ENCODE measurements around the gene LGALS9B.
"Not testable (repeated sequence)": the region's sequence is repeated elsewhere in the genome, so short reads cannot be mapped to it uniquely, and the experiment has no call there.

Gene LGALS9B

DNA sequence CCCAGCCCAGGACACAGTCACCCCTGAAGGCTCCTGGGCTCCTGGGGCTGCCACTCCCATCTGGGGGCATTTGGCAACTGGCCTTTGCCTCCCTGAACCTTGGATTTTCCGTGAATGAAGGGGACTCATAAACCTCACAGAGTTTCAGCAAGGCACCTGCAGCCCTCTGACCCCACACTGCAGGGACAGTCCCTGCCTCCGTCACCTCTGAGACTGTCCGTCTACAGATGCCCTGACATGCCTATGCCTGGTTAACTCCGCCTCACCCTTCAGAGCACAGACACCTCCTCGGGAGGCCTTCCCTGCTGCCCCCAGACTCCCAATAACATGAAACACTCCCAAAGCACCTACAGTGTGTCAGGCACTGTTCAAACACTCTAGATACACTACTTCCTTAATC, 786 bp downstream of the LGALS9B start:
- DNase-seq: not testable (repeated sequence)

GRCh38 chr17:20465535-20465934, 1.8 kb downstream of the LGALS9B start:
- DNase-seq: not testable (repeated sequence)

- DNase-seq: not testable (repeated sequence)
Observed at GRCh38 chr17:20464854-20465414, 2.4 kb downstream of the LGALS9B start.

DNA sequence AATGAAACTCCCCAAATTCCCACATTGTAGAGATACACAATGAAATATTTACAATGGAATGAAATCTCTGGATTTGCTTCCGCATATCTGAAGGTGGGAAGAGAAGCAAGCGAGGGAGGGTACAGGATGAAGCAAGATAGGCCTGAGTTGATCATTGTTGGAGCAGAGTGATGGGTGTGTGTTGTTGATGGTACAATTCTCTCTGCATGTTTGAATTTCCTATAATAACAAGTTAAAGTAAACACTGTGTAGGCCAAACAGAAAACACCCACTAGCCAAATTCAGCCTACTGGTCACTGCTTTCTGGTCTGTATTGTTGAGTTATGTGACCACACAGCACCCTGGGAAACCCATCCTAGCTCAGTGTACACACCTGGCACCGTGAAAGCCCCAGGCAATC, 5.2 kb downstream of the LGALS9B start:
- DNase-seq: not testable (repeated sequence)

DNA sequence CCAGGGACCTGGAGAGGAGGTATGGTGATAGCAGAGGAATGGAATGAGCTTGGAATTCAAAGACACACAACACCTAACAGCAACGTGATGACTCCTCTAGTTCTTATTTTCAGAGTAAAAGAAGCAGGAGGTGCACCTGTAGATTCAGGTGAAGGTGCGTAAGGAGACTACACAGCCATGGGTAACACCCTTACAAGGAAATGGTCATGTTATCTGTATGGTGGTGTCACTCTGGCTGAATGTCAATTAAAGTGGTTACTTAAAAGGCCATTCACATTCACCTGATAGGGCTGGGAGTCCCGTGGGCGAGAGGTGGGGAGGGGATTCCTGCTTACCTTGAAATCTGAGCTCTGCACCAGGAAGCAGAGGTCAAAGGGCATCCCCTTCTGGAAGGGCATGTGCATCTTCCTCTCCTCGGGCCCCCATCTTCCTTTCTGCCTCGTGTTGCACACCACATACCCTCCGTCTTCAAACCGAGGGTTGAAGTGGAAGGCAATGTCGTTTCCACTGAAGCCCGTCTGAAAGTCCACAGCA, 9.4 kb downstream of the LGALS9B start:
- DNase-seq: not testable (repeated sequence)

DNA sequence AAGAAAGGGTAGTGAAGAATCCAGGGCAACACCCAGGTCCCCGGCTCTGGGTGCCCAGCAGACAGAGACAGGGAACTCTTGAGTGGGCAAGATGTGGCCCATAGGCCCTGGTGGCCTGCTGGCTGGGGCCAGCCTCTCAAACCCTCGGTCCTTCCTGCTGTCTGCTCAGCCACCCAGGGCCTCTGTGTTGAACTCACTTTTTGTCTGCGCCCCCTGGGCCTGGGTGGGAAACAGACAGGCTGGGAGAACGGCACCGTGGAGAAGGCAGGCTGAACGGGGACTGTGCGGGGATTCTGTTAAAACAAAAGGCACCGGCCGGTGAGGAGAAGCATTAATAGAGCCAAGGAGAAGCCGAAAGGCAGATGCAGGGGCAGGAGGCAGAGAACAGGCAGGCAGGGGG, 12.2 kb downstream of the LGALS9B start:
- not testable (repeated sequence) for DNase-seq

DNA sequence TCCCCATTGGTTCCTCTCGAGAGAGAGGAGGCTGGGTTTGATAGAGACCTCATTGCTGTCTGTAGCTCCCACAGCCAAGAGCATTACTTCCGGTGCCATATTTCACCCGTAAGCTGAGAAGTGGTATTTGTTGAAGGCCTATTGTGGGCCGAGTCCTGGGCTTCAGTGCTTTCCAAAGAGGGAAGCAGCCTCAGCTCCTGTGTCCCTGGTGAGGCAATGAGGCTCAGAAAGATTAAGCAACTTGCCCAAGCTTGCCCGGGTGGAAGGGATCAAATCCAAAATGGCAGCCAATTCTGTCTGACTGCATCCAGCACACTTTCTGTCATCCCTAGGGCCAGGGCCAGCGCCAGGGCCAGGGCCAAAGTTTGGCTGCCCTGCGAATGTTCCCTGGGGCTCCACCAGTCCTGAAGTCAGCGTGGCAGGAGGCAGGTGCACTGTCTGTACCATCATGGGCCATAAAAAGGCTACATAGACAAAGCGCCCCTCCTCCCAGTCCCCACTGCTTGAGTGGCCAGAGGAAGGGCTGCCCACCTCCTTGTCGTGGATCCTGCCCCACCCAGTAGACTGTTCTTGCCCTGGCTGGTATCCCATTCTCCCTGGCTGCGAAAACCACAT, 13.4 kb downstream of the LGALS9B start:
- not testable (repeated sequence) for DNase-seq

- not testable (repeated sequence) for DNase-seq
Observed at GRCh38 chr17:20450852-20451251, 16.5 kb downstream of the LGALS9B start.

GRCh38 chr17:20447534-20448321, 19.6 kb downstream of the LGALS9B start:
- not testable (repeated sequence) for DNase-seq

GRCh38 chr17:20446895-20447294, 20.4 kb downstream of the LGALS9B start:
- DNase-seq: peak; percentile 10 to 13

- not testable (repeated sequence) for DNase-seq
Observed at GRCh38 chr17:20444581-20445236, 22.6 kb downstream of the LGALS9B start.

- not testable (repeated sequence) for DNase-seq
Observed at GRCh38 chr17:20444173-20444572, 23.2 kb downstream of the LGALS9B start.

- not testable (repeated sequence) for DNase-seq
Observed at GRCh38 chr17:20443632-20444031, 23.7 kb downstream of the LGALS9B start.

DNA sequence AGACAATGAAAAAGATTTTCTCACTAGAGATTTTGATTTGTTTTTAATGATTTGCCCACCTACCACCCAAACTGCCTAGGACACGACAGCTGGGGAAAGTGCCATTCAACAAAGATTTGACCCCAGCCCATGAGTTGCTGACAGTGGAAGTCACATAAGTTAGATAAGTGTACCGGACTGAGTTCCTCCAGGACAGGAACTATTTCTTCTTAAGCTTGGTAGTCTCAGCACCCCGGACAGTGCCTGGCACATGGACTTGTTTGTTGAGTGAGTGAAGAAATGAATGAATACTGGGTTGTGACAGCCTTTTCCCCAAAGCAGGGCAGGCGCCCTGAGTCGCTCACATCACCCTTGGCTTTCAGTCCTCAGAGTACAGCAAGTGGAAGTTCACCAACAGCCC, 26.7 kb downstream of the LGALS9B start:
- not testable (repeated sequence) for DNase-seq

GRCh38 chr17:20435166-20435565, 32.2 kb downstream of the LGALS9B start:
- not testable (repeated sequence) for DNase-seq

DNA sequence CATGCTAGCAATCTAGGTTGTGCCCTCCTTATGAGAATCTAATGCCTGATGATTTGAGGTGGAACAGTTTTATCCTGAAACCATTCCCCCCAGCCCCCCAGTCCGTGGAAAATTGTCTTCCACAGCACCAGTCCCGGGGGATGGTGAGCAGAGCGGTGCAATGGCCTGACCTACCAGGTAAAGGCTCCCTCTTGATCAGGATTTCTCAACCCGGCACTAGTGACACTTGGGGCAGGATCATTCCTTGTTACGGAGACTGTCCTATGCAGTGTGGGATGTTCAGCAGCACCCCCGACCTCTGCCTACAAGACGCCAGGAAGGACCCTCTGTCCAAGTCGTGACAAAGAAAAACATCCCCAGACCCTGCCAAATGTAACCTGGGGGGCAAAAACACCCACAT, 34.0 kb downstream of the LGALS9B start:
- not testable (repeated sequence) for DNase-seq

- DNase-seq: not testable (repeated sequence)
Observed at GRCh38 chr17:20427264-20427663, 40.1 kb downstream of the LGALS9B start.

GRCh38 chr17:20422826-20423225, 44.5 kb downstream of the LGALS9B start:
- DNase-seq: not testable (repeated sequence)

DNA sequence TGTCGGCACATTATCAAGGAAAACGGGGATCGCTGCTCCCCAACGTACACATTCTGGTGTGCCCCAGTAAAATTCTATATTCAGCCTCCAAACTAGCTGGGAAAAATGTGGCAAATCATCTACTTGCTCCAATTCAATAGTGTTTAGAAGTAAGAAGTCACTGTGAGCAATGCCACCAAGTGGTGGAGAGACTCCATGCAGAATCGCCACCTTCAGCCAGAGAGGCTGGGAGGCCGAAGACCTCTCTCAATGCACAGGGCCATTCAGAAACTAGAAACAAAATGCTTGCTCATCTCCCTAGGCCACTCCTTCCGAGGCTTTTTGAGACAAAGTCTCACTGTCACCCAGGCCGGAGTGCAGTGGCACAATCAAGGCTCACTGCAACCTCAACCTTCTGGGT, 48.5 kb downstream of the LGALS9B start:
- DNase-seq: not testable (repeated sequence)

- DNase-seq: not testable (repeated sequence)
Observed at GRCh38 chr17:20417492-20418080, 49.8 kb downstream of the LGALS9B start.

DNA sequence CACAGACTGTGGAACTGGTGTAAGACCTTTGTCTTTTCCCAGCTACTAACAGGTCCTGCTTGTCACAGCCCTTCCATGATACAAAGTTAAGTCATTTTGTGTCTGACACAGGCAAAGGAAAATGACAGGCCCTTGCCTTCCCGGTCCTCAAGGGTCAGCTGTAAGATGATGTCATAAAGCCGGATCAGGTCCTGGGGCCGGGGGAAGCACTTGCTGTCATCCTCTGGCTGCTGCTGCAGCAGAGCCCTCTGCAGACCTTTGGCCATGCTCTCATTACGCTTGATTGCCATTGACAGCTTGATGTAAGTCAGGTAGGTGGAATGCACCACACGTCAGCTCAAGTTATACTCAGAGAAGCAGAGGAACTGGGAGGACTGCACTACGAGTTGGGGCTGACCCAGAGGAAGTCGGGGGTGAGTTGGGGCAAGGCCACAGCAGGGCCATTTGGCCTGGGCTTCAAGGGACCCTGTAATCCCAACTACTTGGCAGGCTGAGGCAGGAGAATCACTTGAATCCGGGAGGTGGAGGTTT, 50.9 kb downstream of the LGALS9B start:
- not testable (repeated sequence) for DNase-seq

GRCh38 chr17:20415479-20415878, 51.9 kb downstream of the LGALS9B start:
- DNase-seq: not testable (repeated sequence)
